B cell (primary cell): ENCODE results near the gene CYB5D1. TPM values are rescaled to one million over a fixed set of nuclear protein-coding genes. Genes with fewer than 3 reads are reported as not detected.
"Not testable (repeated sequence)": the region's sequence is repeated elsewhere in the genome, so short reads cannot be mapped to it uniquely, and the experiment has no call there.

ENCODE experiments used
- ATAC-seq: fragments of 200-7000 bp; cut with Tn5 transposase; one replicate; pipeline ENCODE4 v1.10.0; 2021; ENCODE audit warnings: low read depth, mild to moderate bottlenecking, moderate number of reproducible peaks, moderate library complexity
- CTCF ChIA-PET: fragments of 350-600 bp; sonication (Branson Sonifier 250); formaldehyde crosslinking; loops from one replicate; lab custom pipeline; 2021; ENCODE audit warnings: antibody characterized with exemption, inconsistent platforms; lab: Charles Lee
- POLR2A ChIA-PET: fragments of 350-600 bp; sonication (Branson Sonifier 250); formaldehyde crosslinking; loops from one replicate; lab custom pipeline; 2021; ENCODE audit warnings: antibody characterized with exemption; lab: Charles Lee
- DNase-seq: peaks from one replicate; pipeline ENCODE4 v3.0.0; 2013
- H2AFZ ChIP-seq: 2 replicates; pipeline ENCODE4 v1.6.1; 2012; ENCODE audit warnings: mild to moderate bottlenecking, low read depth, low read length; ENCODE audit not compliant: insufficient read depth, poor library complexity, severe bottlenecking
- H3K27ac ChIP-seq, 2 donors: 1 replicate in 1 of 2; 2 replicates in 1 of 2; pipeline ENCODE4 v1.5.1; 2012 to 2013; ENCODE audit warnings: low read length in 2 of 2, mild to moderate bottlenecking in 2 of 2, moderate library complexity in 1 of 2
- H3K27me3 ChIP-seq, 4 experiments: fragments of 200-600 bp in 1 of 4; sonication (generic) in 1 of 4; replicated peaks in 1 of 4; 1 replicate in 2 of 4; 2 replicates in 2 of 4; pipeline versions ENCODE4 v1.6.1 to v1.7.0; 2013 to 2016; ENCODE audit warnings: low read length in 3 of 4, mild to moderate bottlenecking in 2 of 4, mixed read lengths in 1 of 4, moderate library complexity in 1 of 4; ENCODE audit not compliant: insufficient read depth in 4 of 4, control insufficient read depth in 3 of 4; ENCODE audit errors: control extremely low read depth in 1 of 4
- H3K36me3 ChIP-seq, 2 experiments: replicated peaks in 1 of 2; 1 replicate in 1 of 2; 2 replicates in 1 of 2; pipeline versions ENCODE4 v1.6.1 to v1.7.1; 2013; ENCODE audit warnings: low read length in 1 of 2; ENCODE audit not compliant: insufficient read depth in 2 of 2, control insufficient read depth in 1 of 2; ENCODE audit errors: control extremely low read depth in 1 of 2, extremely low read depth in 1 of 2
- H3K4me1 ChIP-seq, 2 donors: fragments of 200-600 bp in 1 of 2; sonication (generic) in 1 of 2; 1 replicate in 1 of 2; 2 replicates in 1 of 2; pipeline versions ENCODE4 v1.5.1 to v1.6.1; 2013 to 2017; ENCODE audit warnings: low read length in 2 of 2; ENCODE audit not compliant: control insufficient read depth in 2 of 2, insufficient read depth in 2 of 2
- H3K4me2 ChIP-seq: replicated peaks from 2 replicates; pipeline ENCODE3; 2012; ENCODE audit warnings: mild to moderate bottlenecking, low read depth, low read length; ENCODE audit not compliant: poor library complexity, severe bottlenecking
- H3K4me3 ChIP-seq, 5 experiments: fragments of 200-600 bp in 1 of 5; sonication (generic) in 1 of 5; 1 replicate in 3 of 5; 2 replicates in 2 of 5; pipeline versions ENCODE4 v1.5.1 to v1.7.0; 2011 to 2016; ENCODE audit warnings: low read length in 4 of 5, mild to moderate bottlenecking in 4 of 5, low read depth in 2 of 5, control low read depth in 1 of 5, moderate library complexity in 1 of 5; ENCODE audit not compliant: insufficient read depth in 1 of 5; ENCODE audit errors: control extremely low read depth in 1 of 5, extremely low read depth in 1 of 5
- H3K79me2 ChIP-seq: fragments of 200-600 bp; sonication (generic); one replicate; pipeline ENCODE4 v1.6.0; 2016; ENCODE audit warnings: low read length; ENCODE audit not compliant: control insufficient read depth, insufficient read depth
- H3K9ac ChIP-seq: fragments of 200-600 bp; sonication (generic); 2 replicates; pipeline ENCODE4 v1.6.1; 2017; ENCODE audit warnings: mild to moderate bottlenecking, low read length, moderate library complexity
- H3K9me3 ChIP-seq, 3 donors: one replicate each; pipeline versions ENCODE4 v1.6.1 to v1.7.1; 2013; ENCODE audit warnings: low read length in 2 of 3; ENCODE audit not compliant: control insufficient read depth in 2 of 3, insufficient read depth in 1 of 3; ENCODE audit errors: control extremely low read depth in 1 of 3
- H4K20me1 ChIP-seq: 2 replicates; pipeline ENCODE4 v1.6.0; 2012; ENCODE audit warnings: mild to moderate bottlenecking, low read length; ENCODE audit not compliant: insufficient read depth, control insufficient read depth, poor library complexity, severe bottlenecking
- H3K27ac Mint-ChIP-seq: one replicate; pipeline ENCODE4 v1.8.0; 2021; ENCODE audit warnings: mixed read lengths
- H3K27me3 Mint-ChIP-seq: one replicate; pipeline ENCODE4 v1.8.0; 2021; ENCODE audit warnings: mixed read lengths
- H3K4me1 Mint-ChIP-seq: one replicate; pipeline ENCODE4 v1.8.0; 2021; ENCODE audit warnings: mixed read lengths
- H3K4me3 Mint-ChIP-seq: one replicate; pipeline ENCODE4 v1.8.0; 2021; ENCODE audit warnings: mixed read lengths
- H3K9me3 Mint-ChIP-seq: one replicate; pipeline ENCODE4 v1.8.0; 2022; ENCODE audit warnings: mixed read lengths; ENCODE audit not compliant: insufficient read depth
- EZH2 ChIP-seq: IDR thresholded peaks from 2 replicates; pipeline ENCODE4 v1.6.1; 2012; ENCODE audit warnings: borderline replicate concordance, low read depth, mild to moderate bottlenecking, moderate library complexity, low read length; ENCODE audit not compliant: insufficient read depth, poor library complexity, severe bottlenecking
- WGBS: methylation state at CpG from one replicate; pipeline ENCODE4 v1.1.5; 2013; ENCODE audit warnings: missing lambda C conversion rate; ENCODE audit not compliant: insufficient coverage; 5-methylcytosine and 5-hydroxymethylcytosine counted together
- intact Hi-C: fragments of 100-400 bp; cut with micrococcal nuclease; formaldehyde crosslinking; loops from one replicate; pipeline ENCODE4 v1.10.0; 2022
- polyA plus RNA-seq: library from polyadenylated mRNA; depleted of rRNA; stranded (reverse); fragments of >200 nt; gene quantifications from 2 replicates; pipeline ENCODE4 v1.2.3, GENCODE V29; 2012
- total RNA-seq, 2 donors: library from RNA; stranded (reverse); fragments of 120-200 nt in 1 of 2; gene quantifications; 1 replicate in 1 of 2; 2 replicates in 1 of 2; pipeline versions ENCODE4 v1.2.3 to v1.2.4, GENCODE V29; 2013 to 2022
- TF ChIP-seq, protein P1 (sequence below): fragments of 200-600 bp; IDR thresholded peaks from one replicate; pipeline ENCODE4 v1.8.0; 2022; ENCODE audit warnings: antibody characterized with exemption, mild to moderate bottlenecking

Gene CYB5D1
- total and polyA plus RNA-seq, 2 donors (not counting 1 experiment from before 2014, with no cell fraction given), result 6.3 to 10.2 TPM

DNA sequence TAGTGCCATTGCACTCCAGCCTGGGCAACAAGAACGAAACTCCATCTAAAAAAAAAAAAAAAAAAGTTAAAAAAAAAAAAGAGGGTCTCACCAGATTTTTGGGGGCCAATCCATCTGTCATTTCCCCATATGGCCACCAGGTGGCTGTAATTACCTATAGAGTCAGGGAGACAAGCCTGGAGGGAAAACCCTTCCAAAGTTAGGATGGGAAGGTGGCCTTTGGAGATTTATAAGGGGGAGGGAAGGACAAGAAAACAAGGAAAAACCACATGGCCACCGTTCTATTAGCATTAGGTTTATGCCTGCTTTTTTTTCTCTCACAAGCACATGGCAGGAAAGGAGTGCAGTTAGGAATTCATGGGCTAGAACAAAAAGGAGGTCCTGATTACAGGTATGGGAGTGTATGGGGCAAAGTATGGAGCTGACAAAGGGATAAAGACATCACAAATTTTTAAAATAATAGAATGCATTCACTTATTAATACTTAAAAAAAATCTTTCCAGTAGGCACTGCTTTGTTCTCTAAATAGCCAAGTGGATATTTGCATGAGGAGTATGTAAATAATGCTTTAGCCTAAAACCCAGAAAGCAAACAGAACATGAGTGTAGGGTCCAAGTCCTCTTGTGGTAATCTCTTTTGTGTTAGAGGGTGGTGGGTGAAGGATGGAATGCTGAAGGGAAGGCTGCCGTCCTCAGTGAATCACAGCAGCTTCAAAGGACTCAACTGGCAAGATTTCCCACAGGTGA lies 5.1 kb downstream of the CYB5D1 start:
- intact Hi-C loops, result loop anchor here (1.0 kb wide), 2 partner anchors 127 to 194 kb away; no protein-coding TSS in a partner anchor
- POLR2A ChIA-PET, result interaction anchor here (0.7 kb wide), 1 partner anchor 50 kb away, joined by 5 read pairs; no protein-coding TSS in a partner anchor
- H3K27ac ChIP-seq, result no peak overlapping the region
- H3K27ac Mint-ChIP-seq, result peak overlapping the region; percentile 5
- CTCF ChIA-PET, result interaction anchor here (0.6 to 8.6 kb wide), 34 partner anchors 7 to 1039 kb away, joined by 3 to 144 read pairs (median 5); partner anchors contain the start of gene RNF227
- no peaks in the 10 kb centered on the region for H3K27me3 Mint-ChIP-seq
- peaks cover 1 to 4% of the 10 kb centered on the region in 2 experiments for H3K36me3 ChIP-seq
- H3K4me3 Mint-ChIP-seq, result no peak overlapping the region
- WGBS, result 80% methylated on average over 1 of the region's 3 CpGs
- peaks cover 10% of the 10 kb centered on the region for H3K79me2 ChIP-seq
- H3K9me3 Mint-ChIP-seq, result no peaks in the 10 kb centered on the region
- TF ChIP-seq EZH2, result no peak
- TF ChIP-seq, protein P1, sequence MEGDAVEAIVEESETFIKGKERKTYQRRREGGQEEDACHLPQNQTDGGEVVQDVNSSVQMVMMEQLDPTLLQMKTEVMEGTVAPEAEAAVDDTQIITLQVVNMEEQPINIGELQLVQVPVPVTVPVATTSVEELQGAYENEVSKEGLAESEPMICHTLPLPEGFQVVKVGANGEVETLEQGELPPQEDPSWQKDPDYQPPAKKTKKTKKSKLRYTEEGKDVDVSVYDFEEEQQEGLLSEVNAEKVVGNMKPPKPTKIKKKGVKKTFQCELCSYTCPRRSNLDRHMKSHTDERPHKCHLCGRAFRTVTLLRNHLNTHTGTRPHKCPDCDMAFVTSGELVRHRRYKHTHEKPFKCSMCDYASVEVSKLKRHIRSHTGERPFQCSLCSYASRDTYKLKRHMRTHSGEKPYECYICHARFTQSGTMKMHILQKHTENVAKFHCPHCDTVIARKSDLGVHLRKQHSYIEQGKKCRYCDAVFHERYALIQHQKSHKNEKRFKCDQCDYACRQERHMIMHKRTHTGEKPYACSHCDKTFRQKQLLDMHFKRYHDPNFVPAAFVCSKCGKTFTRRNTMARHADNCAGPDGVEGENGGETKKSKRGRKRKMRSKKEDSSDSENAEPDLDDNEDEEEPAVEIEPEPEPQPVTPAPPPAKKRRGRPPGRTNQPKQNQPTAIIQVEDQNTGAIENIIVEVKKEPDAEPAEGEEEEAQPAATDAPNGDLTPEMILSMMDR, result peak; percentile 84
- H3K9ac ChIP-seq, result no peak overlapping the region
- H3K4me1 ChIP-seq, result peaks cover 9 to 18% of the 10 kb centered on the region in 2 donors
- no peak overlapping the region for H3K4me2 ChIP-seq
- H3K4me3 ChIP-seq, result no peak overlapping the region
- peak; percentile 74 for DNase-seq
- ATAC-seq, result no peak
- no peaks in the 10 kb centered on the region for H4K20me1 ChIP-seq
- H3K9me3 ChIP-seq, result no peaks in the 10 kb centered on the region
- H3K4me1 Mint-ChIP-seq, result peaks cover 9% of the 10 kb centered on the region
- no peak overlapping the region for H2AFZ ChIP-seq
- no peaks in the 10 kb centered on the region for H3K27me3 ChIP-seq

DNA sequence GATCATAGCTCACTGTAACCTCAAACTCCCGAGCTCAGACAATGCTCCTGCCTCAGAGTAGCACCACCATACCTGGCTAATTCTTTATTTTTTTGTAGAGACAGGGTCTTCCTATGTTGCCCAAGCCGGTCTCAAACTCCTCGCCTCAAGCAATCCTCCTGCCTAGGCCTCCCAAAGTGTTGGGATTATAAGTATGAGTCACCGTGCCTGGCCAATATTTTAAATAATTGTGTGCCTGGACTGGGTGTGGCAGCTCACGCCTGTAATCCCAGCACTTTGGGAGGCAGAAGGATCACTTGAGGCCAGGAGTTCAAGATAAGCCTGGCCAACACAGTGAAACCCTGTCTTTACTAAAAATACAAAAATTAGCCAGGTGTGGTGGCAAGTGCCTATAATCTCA lies 6.6 kb downstream of the CYB5D1 start:
- H3K9me3 ChIP-seq, H3K4me3 Mint-ChIP-seq, H3K27me3 Mint-ChIP-seq, H3K27me3 ChIP-seq, intact Hi-C loops, H3K4me2 ChIP-seq, POLR2A ChIA-PET, ATAC-seq, H3K9me3 Mint-ChIP-seq, DNase-seq, H3K36me3 ChIP-seq, H3K4me1 ChIP-seq, H2AFZ ChIP-seq, H3K9ac ChIP-seq, H3K27ac Mint-ChIP-seq, H3K4me3 ChIP-seq, H3K27ac ChIP-seq, H4K20me1 ChIP-seq: not testable (repeated sequence)
- 96% methylated on average over 3 of the region's 5 CpGs for WGBS
- CTCF ChIA-PET, result interaction anchor here (0.7 to 8.6 kb wide), 21 partner anchors 10 to 195 kb away, joined by 3 to 144 read pairs (median 5); partner anchors contain the start of gene RNF227
- peaks cover 11% of the 10 kb centered on the region for H3K4me1 Mint-ChIP-seq
- peaks cover 11% of the 10 kb centered on the region for H3K79me2 ChIP-seq
